Medulla oblongata (tissue), 1 donor: ENCODE data around the gene ZNF367.
A peak's percentile ranks its signal among the peaks of the same experiment; 100 is the strongest.

Experiments
- DNase-seq: peaks from one replicate; pipeline ENCODE4 v3.0.0-alpha.2; 2015; ENCODE audit errors: extremely low spot score

Gene ZNF367

DNA sequence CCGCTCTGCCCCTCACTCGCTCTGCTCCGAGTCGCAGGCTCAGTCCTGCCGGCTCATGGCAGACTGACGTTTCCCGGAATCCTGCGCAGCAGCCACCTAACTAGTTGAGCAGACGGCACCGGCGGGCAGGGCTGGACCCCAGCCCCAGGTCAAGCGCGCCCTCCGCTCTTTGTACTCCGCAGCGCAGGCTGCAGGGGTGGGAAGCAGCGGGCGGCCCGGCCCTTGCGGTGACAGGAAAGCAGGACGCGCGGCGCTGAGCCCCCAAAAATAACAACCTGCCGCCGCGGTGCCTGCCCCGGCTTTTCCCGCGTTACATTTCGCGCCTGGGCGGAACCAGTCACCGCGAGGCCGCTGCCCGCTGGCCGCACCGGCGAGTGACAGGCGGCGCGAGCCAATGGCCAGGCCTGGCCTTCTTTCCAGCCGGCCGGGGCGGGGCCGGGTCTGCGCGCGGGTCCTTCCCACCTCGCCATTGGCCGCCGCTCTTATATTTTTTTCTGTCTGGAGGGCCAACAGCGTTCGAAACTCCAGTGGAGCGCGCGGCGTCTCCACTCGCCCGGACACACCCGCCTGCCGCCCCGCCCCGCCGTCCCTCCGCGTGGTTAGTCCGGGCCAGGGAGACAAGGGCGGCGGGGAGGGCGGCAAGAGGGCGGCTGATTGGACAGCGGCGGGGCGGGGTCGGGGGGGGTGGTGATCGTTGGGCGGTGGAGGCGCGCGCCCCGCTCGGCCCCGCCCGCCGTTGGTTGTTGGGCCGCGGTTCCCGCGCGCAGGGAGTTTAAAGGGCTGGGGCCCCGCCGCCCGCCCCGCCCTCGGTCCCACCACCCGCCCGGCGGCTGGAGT, at the start of gene ZNF367:
Gene ZNF367, minus strand, starts transcription at position 288 of the 837 bp plus-strand sequence. CDS start 338 bp downstream, outside the sequence.
- DNase-seq = peak; percentile 98

DNA sequence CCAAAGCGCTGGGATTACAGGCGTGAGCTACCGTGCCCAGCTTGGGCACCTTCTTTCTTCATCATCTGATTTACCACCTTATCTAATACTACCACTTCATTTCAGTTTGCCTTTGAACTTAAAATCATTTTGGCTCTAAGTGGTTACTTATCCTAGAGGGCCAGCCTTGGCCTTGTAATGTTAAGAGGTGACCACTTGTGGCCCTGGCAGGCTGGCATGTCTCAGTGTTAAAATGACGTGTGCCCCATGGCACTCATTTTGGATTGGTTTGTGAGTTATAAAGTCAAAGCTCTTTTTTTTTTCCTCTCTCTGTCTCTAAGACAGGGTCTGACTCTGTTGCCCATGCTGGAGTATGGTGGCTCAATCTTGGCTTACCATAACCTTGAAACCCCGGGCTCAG, 49.6 kb upstream of the ZNF367 start:
- DNase-seq = no peak

DNA sequence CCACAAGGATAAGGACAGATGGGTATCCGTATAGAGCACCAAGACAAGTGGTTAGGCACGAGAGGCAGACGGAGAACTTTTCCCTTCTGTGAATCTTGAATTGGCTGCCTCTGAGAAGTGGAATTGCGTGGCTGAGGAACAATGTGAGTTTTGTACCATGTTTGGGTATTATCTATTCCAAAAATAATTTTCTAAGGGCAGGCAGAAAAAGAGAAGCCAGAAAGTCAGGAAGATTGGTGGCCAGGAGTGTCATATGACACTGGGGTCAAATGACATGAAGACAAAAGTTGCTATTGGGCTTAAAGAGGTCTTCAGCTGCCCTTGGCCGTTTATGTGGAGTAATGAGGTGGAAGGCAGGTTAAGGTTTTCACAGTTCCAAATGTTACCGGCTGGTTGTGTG, 46.3 kb upstream of the ZNF367 start:
- DNase-seq = no peak

DNA sequence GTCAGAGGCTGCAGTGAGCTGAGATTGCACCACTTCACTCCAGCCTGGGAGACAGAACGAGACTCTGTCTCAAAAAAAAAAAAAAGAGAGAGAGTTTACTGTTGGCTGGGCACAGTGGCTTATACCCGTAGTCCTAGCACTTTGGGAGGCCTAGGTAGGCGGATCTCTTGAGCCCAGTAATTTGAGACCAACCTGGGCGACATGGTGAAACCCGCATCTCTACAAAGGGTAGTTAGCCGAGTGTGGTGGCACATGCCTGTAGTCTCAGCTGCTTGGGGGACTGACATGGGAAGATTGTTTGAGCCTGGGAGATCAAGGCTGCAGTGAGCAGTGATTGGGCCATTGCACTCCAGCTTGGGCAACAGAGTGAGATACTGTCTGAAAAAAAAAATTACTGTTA, 44.4 kb upstream of the ZNF367 start:
- no peak for DNase-seq

DNA sequence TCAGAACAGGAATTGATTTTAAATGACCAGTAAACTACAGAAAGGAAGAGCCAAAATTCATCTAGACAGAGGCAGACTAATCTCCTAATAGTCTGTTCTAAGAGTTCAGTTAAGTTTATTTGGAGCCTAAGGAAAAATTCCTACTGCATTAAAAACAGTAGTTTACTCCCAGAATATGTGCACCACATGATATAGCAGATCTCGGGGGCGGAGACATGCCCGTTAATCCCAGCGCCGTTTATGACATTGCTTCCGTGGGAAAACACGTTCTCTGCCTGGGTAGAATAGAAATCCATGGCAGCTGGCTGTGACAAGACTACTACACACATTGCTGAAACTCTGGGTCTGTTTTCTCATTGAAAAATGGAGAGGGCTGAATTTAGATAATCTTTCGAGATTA, 43.2 kb upstream of the ZNF367 start:
- DNase-seq = no peak

DNA sequence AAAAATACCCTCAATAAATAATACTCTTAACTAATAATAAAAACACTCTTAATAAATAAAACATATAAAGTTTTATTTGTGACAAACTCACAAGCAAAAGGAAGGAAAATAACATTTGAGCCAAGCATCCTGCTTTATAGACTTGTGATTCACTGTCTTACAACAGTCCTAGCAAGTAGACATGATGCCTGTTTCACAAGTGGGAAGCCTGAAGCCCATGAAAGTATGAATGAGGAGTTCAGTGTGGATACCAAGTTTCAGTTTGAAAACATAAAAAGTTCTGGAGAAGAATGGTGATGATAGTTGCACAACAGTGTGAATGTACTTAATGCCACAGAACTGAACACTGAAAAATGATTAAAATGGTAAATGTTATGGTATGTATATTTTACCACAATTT, 42.7 kb upstream of the ZNF367 start:
- DNase-seq = no peak

DNA sequence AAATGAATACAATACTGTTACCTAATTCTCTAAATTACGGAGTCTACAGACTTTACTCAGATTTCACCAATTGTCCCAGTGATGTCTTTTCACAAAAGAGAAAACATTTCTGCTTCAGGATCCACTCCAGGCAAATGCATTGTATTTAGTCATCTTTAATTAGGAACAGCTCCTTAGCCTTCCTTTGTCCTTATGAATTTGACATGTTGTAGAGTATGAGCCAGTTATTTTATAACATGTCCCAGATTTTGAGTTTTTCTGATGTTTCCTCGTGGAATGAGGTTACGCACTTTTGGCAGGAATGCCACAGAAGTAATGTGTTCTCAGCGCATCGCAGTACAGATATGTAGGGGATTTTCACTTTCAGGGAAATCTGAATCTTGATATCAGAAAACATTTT, 42.3 kb upstream of the ZNF367 start:
- DNase-seq = no peak

DNA sequence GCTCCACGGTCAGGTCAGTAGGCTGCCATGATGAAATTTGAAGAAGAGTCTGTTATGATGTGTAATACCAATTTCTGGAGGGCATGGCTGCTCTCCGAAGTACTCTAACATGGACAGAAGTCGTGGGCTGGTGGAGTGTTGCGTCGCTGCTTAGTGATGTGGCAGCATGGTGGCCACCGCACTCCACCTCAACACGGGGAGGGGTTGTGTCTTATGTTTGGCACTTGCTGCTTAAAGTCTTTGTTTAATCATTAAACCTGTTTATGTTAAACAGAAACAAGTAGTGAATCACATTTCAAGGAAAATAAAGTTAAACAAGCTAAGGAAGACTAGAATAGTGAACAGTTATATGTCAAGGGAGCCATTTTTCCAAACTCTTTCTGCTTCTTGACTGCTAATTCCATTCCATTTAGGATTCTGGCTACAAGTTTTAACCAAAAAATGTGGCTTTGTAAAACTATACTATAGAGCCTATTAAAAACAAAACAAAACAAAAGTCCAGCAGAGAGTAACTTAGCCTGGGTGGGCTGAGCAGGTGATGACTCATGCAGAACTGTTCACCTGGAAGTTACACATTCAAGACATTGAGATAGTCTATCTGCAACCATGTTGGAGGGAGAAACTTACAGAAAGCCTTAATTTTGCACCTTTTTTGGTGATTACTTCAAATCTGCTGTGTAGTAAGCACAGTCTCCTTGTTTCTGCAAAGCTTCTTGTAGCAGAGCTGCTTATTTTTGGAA, 41.3 kb upstream of the ZNF367 start:
- DNase-seq = no peak

DNA sequence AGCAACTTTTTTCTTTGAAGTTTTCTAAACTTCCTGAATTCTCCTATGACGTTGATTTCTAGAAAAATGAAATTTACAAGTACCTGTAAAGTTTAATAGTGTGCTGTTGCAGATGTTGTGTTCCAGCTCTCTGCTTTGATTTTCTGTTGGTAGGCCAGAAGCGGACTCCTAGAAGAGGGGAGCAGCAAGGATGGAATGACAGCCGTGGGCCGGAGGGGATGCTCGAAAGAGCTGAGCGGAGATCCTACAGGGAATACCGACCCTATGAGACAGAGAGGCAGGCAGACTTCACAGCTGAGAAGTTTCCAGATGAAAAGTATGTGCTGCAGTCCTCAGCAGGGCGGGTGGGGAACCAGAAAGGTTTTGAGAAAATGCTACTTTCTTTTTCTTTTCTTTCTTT, 40.1 kb upstream of the ZNF367 start:
- DNase-seq = no peak

DNA sequence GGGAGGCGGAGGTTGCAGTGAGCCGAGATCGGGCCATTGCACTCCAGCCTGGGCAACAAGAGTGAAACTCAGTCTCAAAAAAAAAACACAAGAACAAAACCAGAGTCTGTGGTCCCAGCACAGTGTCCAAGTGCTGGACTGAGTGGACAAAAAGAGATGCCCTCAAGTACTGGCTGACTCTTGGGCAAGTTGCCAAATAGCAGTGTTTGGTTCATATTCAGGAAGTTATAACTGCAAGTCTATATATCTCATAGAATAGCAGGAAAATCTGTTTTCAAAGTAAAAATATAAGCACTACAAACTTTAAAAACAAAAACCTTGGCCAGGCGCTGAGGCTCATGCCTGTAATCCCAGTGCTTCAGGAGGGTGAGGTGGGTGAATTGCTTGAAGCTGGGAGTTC, 39.1 kb upstream of the ZNF367 start:
- no peak for DNase-seq

DNA sequence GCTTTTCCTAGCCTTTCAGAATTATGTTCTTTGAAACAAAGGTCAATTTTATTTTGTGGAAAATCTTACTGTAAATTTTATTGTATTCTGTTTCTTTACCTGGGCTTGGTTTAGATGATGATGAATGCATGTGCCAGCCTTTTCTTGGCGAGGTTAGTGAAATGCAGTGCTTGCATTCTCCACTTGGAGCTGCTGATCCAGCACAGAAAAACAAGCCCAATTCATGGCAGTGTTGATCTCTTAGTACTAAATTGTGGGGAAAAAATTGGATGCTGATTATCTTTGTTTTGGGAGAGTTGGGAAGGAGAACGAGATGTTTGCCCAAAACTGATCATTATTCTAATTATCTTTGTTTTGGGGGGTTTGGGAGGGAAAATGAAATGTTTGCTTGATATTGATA, 35.5 kb upstream of the ZNF367 start:
- DNase-seq = peak; percentile 83

DNA sequence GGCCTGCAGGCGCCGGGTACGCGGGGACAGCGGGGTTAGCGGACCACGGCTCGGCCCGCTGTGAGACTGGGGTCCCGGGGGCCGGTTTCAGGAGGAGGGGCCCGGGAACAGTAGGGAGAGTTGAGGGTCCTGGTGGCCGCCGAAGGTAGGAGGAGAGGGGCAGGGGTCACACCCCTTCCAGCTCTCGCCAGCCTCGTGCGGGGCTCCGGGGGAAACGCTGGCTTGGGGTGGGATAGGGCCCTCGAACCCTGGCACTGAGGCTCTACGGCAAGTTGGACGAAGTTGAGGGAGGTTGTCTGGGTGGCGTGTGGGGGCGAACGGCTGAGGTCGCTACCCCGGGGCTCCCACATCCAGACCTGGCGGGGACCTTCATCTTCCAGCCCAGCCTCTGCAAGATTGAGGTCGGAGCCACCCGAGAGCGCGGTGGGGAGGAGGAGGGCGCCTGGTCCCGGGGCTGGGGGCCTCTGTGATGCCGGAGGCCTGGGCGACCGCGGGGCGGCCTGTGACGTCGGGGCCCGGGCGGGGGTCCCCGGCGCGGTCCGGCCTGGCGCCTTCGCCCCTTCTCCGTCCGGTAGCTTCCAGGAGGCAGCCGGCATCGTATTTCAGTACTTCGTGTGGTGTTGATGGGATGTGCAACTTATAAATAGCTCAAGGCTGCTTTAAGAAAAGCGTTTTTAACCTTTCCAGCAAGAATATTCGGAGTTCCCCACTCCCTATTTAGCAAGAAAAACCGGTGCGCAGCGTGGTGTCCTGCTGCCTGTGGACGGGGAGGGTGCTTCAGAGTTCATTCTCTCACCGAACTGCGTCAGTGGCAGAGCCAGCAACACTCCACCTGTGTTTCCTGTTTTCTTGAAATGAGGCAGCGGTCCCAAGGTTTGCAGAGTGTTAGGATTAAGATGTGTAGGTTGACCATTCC, 32.7 kb upstream of the ZNF367 start:
- DNase-seq = peak; percentile 48

DNA sequence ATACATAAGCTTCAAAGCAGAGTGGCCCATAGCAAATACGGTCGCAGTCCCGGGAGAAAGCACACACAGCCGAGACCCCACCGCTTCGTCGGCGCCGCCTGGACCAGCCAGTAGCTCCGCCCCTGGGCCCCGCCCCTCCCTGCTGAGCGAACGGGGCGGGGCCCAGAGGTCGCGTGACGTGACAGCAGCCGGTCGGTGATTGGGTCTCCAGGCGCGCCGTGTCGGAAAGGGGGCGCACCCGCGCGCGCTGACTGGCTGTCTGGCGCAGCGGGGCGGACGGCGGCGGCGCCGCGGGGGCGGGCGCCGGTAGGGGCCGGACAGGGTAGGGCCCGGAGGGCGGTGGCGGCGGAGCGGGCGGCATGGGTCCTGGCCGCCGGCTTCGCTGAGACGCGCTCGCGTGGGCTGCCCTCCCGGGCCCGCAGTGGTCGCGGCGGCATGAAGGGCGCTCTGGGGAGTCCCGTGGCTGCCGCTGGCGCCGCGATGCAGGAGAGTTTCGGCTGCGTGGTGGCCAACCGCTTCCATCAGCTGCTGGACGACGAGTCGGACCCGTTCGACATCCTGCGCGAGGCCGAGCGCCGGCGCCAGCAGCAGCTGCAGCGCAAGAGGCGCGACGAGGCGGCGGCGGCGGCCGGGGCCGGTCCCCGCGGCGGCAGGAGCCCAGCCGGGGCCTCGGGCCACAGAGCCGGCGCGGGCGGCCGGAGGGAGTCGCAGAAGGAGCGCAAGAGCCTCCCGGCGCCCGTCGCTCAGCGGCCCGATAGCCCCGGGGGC, 31.9 kb upstream of the ZNF367 start, which contains the start of gene HABP4:
Gene HABP4, plus strand, starts transcription at position 325 of the 768 bp plus-strand sequence. Its CDS starts 111 bp downstream, at position 436.
- peak; percentile 98 for DNase-seq

DNA sequence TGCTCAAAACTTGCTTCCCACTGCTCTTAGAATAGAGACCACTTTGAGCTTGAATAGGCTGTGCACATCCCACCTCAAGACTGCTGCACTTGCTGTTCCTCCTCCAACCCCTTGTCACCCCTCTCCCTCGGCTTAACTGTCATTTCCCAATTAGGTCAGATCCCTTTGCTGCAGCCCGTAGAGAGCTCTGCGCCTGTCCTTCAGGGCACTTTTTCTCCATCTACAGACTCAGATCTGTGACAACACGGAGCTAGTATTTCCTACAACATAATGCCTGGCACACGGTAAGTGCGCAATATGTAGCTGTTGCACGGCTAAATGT, 31.3 kb upstream of the ZNF367 start:
- DNase-seq = no peak

DNA sequence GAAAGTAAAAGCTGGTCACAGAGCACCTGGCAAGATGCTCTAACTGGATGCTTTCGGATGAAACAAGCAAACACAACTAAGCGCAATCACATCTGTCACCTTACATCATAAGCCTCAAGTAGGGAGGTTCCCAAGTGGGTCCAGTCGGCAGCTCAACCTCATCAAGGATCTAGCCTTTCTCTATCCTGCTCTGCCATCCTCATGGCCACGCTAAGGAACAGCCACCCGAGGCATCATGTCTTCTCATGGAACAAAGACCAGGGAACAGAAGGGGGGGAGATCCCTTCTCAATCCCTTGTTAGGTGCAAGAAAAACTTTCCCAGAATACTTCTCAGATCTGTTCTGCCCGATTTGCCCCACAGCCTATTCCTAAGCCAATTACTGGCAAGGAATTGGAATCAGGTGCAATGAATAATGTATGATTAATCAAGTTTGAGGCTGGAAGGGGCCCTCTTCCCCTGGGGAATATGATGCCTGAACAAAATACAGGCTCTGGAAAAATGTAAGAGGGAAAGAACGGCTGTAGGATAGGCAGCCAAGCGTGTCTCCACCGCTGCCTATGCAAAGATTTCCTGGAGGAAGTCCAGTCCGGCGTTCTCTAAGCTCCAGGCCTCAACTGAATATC, 30.5 kb upstream of the ZNF367 start:
- DNase-seq = no peak

DNA sequence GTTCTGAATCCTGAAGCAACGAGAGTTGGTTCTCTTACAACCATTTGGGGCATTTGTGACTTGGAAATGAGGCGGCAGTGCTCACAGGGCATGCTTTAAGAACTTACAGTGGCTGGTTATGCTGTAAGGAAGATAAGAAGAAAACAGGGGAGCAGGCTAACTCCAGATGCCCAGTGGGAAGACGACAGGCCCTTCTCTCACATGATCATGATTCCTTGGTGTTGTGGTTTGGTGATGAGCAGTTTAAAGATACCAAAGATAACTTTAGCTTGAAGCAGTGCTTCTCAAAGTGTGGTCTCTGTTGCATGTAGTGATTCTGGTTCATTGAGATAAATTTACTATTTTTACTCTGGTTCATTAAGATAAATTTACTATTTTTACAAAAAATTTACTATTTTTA, 29.2 kb upstream of the ZNF367 start:
- no peak for DNase-seq

DNA sequence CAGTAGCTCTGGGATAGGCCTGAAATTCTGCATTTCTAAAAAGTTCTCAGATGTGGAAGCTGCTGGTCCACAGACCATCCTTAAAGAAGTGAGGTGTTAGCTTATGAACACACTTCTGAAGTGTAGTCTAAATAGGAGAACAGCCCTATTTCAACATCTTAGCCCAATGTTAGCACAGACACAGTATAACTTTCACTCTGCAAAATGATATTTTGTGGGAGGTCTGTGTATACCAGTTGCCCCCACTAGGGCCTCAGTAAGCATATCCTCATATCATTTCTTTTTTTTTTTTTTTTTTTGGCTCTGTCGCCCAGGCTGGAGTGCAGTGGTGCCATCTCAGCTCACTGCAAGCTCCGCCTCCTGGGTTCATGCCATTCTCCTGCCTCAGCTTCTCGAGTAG, 24.3 kb upstream of the ZNF367 start:
- no peak for DNase-seq

DNA sequence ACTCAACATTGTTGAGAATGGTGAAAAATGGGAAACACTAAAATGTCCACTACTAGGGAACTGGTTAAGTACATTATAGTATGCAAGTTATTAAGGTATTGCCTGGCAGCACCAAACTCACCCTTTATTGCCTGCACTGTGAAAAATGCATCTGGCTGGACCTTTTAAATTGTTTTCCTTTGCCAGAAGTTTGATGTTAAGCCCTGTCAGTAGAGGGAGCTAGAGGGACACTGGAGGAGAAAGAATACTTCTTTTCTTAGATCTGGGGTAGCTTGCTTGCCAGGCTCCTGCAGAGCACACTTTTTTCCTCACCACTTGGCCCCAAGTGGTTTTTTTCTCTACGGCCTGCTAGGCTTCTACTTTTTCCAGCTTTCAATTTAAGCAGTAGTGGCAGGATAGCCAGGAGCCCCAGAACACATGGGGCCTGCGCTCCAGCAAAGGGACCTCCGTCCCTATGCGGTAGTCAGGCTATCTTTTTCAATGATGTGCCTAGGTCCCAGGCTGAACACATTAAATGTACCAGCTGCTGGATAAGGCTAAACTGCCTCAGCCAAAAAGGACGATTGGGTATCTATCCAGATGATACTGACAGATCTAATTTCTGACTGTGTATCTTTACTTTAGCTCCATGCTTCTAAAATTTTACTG, 23.8 kb upstream of the ZNF367 start:
- DNase-seq = no peak

DNA sequence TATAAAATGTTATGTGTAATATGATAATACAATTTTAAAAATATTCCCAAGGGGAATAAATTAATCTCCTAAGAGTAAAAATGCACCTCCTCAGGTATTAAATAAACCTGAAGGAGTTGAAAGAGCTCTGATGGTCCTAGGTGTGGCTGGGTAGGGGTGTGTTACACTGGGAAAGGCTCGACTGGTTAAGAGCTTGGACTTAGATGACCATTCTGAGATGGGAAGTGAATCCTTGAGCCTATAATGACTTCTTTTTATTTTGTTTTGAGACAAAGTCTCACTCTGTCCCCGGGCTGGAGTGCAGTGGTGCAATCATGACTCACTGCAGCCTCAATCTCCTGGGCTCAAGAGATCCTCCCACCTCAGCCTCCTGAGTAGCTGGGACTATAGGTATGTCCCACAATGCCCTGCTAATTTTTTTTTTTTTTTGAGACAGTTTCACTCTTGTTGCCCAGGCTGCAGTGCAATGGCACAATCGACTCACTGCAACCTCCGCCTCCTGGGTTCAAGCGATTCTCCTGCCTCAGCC, 22.6 kb upstream of the ZNF367 start:
- DNase-seq = no peak

DNA sequence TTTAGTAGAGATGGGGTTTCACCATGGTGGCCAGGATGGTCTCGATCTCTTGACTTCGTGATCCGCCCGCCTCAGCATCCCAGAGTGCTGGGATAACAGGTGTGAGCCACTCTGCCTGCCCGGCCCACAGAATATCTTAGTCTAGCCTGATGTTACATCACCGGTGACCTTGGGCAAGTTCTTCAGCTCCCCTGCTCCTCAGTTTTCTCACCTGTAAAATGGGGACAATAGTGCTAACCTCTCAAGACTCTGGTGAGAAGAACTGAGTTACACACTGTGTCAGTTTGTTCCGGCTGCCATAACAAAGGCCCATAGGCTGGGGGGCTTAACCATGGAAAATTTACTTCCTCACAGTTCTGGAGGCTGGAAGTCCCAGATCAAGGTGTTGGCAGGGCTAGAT, 19.3 kb upstream of the ZNF367 start:
- no peak for DNase-seq
